K562 (cell line): ENCODE data around the gene EPM2A. TPM values are rescaled to one million over a fixed set of nuclear protein-coding genes. Genes with fewer than 3 reads are reported as not detected.
A peak's percentile ranks its signal among the peaks of the same experiment; 100 is the strongest.

Experiments
- BRCA1 ChIP-seq, 2 experiments: fragments of 450-650 bp in 1 of 2; sonication (generic) in 1 of 2; formaldehyde crosslinking in 1 of 2; IDR thresholded peaks; 2 replicates each; pipeline versions ENCODE4 v1.5.0 to v1.6.1; 2017 to 2020; ENCODE audit warnings: mild to moderate bottlenecking in 1 of 2, missing genetic modification reagents in 1 of 2
- BRF1 ChIP-seq: IDR thresholded peaks from 3 replicates; pipeline ENCODE4 v1.6.1; 2011; ENCODE audit warnings: borderline replicate concordance, mild to moderate bottlenecking; ENCODE audit not compliant: insufficient read length; ENCODE audit errors: extremely low read depth
- CBFA2T3 ChIP-seq: fragments of 450-650 bp; IDR thresholded peaks from 2 replicates; pipeline ENCODE4 v1.6.1; 2017
- CBX3 ChIP-seq, 2 experiments: IDR thresholded peaks; 1 replicate in 1 of 2; 2 replicates in 1 of 2; pipeline ENCODE4 v1.6.1; 2012; ENCODE audit warnings: inconsistent platforms in 2 of 2, low read length in 2 of 2, borderline replicate concordance in 1 of 2, control low read depth in 1 of 2
- ELF4 ChIP-seq: fragments of 450-650 bp; formaldehyde crosslinking; IDR thresholded peaks from 2 replicates; pipeline ENCODE4 v1.4.0; 2022; ENCODE audit warnings: missing genetic modification characterization
- EP300 ChIP-seq: IDR thresholded peaks from 2 replicates; pipeline ENCODE4 v1.6.1; 2012; ENCODE audit warnings: low read length, improper control_type of control experiment
- FOXJ3 ChIP-seq: sonication (generic); formaldehyde crosslinking; IDR thresholded peaks from 2 replicates; pipeline ENCODE4 v1.4.0; 2020; ENCODE audit warnings: mild to moderate bottlenecking, missing genetic modification reagents
- HLTF ChIP-seq: fragments of 450-650 bp; IDR thresholded peaks from 2 replicates; pipeline ENCODE4 v1.6.1; 2016
- HOXB6 ChIP-seq: fragments of 250-450 bp; sonication (Bioruptor Pico); IDR thresholded peaks from 2 replicates; pipeline ENCODE4 v1.5.1; 2022; ENCODE audit warnings: mild to moderate bottlenecking, borderline replicate concordance
- HSF4 ChIP-seq: fragments of 250-450 bp; sonication (Bioruptor Pico); IDR thresholded peaks from 2 replicates; pipeline ENCODE4 v2.1.2; 2022; ENCODE audit warnings: mild to moderate bottlenecking, moderate library complexity, borderline replicate concordance
- KAT8 ChIP-seq: fragments of 450-650 bp; IDR thresholded peaks from 2 replicates; pipeline ENCODE4 v1.6.1; 2016; ENCODE audit warnings: low read depth, mild to moderate bottlenecking
- MAFG ChIP-seq: fragments of 450-650 bp; conservative IDR thresholded peaks from 2 replicates; pipeline ENCODE4 v1.6.1; 2016; ENCODE audit warnings: missing genetic modification characterization, missing compliant biosample characterization
- MAFK ChIP-seq: IDR thresholded peaks from 2 replicates; pipeline ENCODE4 v1.6.1; 2011; ENCODE audit warnings: low read length, improper control_type of control experiment
- NCOA1 ChIP-seq: fragments of 450-650 bp; IDR thresholded peaks from 2 replicates; pipeline ENCODE4 v1.6.1; 2016; ENCODE audit warnings: low read depth
- NFIX ChIP-seq: fragments of 250-450 bp; sonication (Bioruptor Pico); IDR thresholded peaks from 2 replicates; pipeline ENCODE4 v1.4.0; 2020; ENCODE audit warnings: low read depth, mild to moderate bottlenecking, moderate library complexity
- NR2C2 ChIP-seq, 2 experiments: fragments of 200-800 bp in 1 of 2; sonication (Bioruptor generic) in 1 of 2; sonication (generic) in 1 of 2; formaldehyde crosslinking in 1 of 2; IDR thresholded peaks; 2 replicates each; pipeline versions ENCODE4 v1.6.1 to v1.8.0; 2016 to 2022; ENCODE audit warnings: mild to moderate bottlenecking in 1 of 2, missing compliant biosample characterization in 1 of 2, missing genetic modification characterization in 1 of 2, missing genetic modification reagents in 1 of 2
- SMARCA4 ChIP-seq: fragments of 450-650 bp; IDR thresholded peaks from 2 replicates; pipeline ENCODE4 v1.6.1; 2016
- SOX6 ChIP-seq: fragments of 450-650 bp; IDR thresholded peaks from 2 replicates; pipeline ENCODE4 v1.6.1; 2014; ENCODE audit warnings: mild to moderate bottlenecking
- SRSF7 ChIP-seq: fragments of 200-400 bp; formaldehyde crosslinking; optimal IDR thresholded peaks from 2 replicates; pipeline ENCODE3; 2017; ENCODE audit warnings: mild to moderate bottlenecking, low read depth, low read length
- STAT5B ChIP-seq: fragments of 250-450 bp; sonication (Bioruptor Pico); IDR thresholded peaks from 2 replicates; pipeline ENCODE4 v1.8.0; 2021; ENCODE audit warnings: mild to moderate bottlenecking, inconsistent platforms
- TARDBP ChIP-seq: fragments of 450-650 bp; IDR thresholded peaks from 2 replicates; pipeline ENCODE4 v1.6.1; 2016
- TBP ChIP-seq: optimal IDR thresholded peaks from 2 replicates; pipeline ENCODE3; 2011; ENCODE audit warnings: low read depth, low read length, improper control_type of control experiment
- ZBTB17 ChIP-seq: fragments of 450-650 bp; formaldehyde crosslinking; IDR thresholded peaks from 2 replicates; pipeline ENCODE4 v1.4.0; 2020; ENCODE audit warnings: mild to moderate bottlenecking
- ZBTB7A ChIP-seq: IDR thresholded peaks from 2 replicates; pipeline ENCODE4 v1.6.1; 2011; ENCODE audit warnings: low read depth, mild to moderate bottlenecking, low read length, moderate library complexity, borderline replicate concordance; ENCODE audit not compliant: control insufficient read depth
- ZEB2 ChIP-seq: fragments of 450-650 bp; IDR thresholded peaks from 2 replicates; pipeline ENCODE4 v1.6.1; 2016
- ZNF124 ChIP-seq: sonication (generic); formaldehyde crosslinking; IDR thresholded peaks from 2 replicates; pipeline ENCODE4 v1.8.1; 2022; ENCODE audit warnings: missing genetic modification reagents
- ZNF174 ChIP-seq: fragments of 250-450 bp; sonication (Bioruptor Pico); IDR thresholded peaks from 2 replicates; pipeline ENCODE4 v1.4.0; 2020; ENCODE audit warnings: mild to moderate bottlenecking
- ZNF23 ChIP-seq: fragments of 250-450 bp; sonication (Bioruptor Pico); IDR thresholded peaks from 2 replicates; pipeline ENCODE4 v1.4.0; 2020; ENCODE audit warnings: mild to moderate bottlenecking
- ZNF445 ChIP-seq: fragments of 250-450 bp; sonication (Bioruptor Pico); IDR thresholded peaks from 2 replicates; pipeline ENCODE4 v1.4.0; 2020; ENCODE audit warnings: low read depth, mild to moderate bottlenecking, moderate library complexity
- ZNF717 ChIP-seq: fragments of 250-450 bp; sonication (Bioruptor Pico); IDR thresholded peaks from 2 replicates; pipeline ENCODE4 v1.5.0; 2021
- polyA plus RNA-seq, 8 experiments: library from polyadenylated mRNA; depleted of rRNA in 4 of 8; stranded (reverse) in 5 of 8; unstranded in 3 of 8; fragments of >200 nt; fragmentation: Nextera tagmentation in 2 of 8; fragmentation: Illumina TruSeq in 1 of 8; extraction: Ambion mirVana in 2 of 8; extraction: Trizol in 1 of 8; gene quantifications; 2 replicates each; pipeline versions ENCODE4 v1.2.1 to v1.2.3, GENCODE V29; 2011 to 2014; ENCODE audit warnings: inconsistent platforms in 1 of 8, missing spikeins in 1 of 8
- total RNA-seq, 7 experiments: library from RNA; depleted of rRNA in 6 of 7; stranded (reverse); fragments of >200 nt in 6 of 7; fragmentation: Illumina TruSeq in 2 of 7; extraction: Trizol in 2 of 7; gene quantifications; 2 replicates each; pipeline versions ENCODE4 v1.2.1 to v1.2.3, GENCODE V29; 2011 to 2021; ENCODE audit warnings: low replicate concordance in 1 of 7
- TF ChIP-seq, protein P1 (sequence below): fragments of 250-450 bp; sonication (Bioruptor Pico); IDR thresholded peaks from 2 replicates; pipeline ENCODE4 v1.8.0; 2021; ENCODE audit warnings: moderate library complexity, mild to moderate bottlenecking, inconsistent platforms
- TF ChIP-seq, protein P2 (sequence below): fragments of 450-650 bp; conservative IDR thresholded peaks from 2 replicates; pipeline ENCODE4 v1.6.1; 2016; ENCODE audit warnings: missing genetic modification characterization, low read depth, mild to moderate bottlenecking, control low read depth, missing compliant biosample characterization
- TF ChIP-seq, protein P3 (sequence below): sonication (generic); formaldehyde crosslinking; IDR thresholded peaks from 2 replicates; pipeline ENCODE4 v1.8.0; 2022; ENCODE audit warnings: missing genetic modification reagents, mild to moderate bottlenecking, borderline replicate concordance

EPM2A gene
- total and polyA plus RNA-seq, 9 of the 15 experiments (the other 6 are each of a cell fraction or from before 2014, with no cell fraction given) = 0.35 to 5.3 (median 2.5) TPM

DNA sequence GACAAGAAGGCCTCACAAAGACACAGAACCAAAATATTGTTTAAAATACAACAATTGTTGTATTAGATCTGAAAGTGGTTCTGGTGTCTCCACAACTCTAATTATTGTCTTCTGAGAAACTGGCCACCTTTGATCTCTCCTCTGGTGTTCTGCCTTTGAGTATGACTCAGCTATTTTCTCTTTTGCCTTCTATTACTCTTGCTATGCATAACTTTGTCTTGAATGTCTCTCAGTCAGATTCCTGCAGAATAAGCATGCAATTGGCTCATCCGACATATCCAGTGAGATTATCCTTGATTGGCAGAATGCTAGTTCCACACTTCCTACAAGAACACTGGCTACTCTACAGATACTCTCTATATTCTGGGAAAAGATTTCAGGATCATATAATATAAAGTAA lies 14.3 kb upstream of the EPM2A start (continued):
- no peak for TF ChIP-seq ZNF23 (CRISPR knock-in tag)
- no peak for TF ChIP-seq HOXB6 (CRISPR knock-in tag)
- TF ChIP-seq SOX6 = peak; percentile 43; the same call in 1 of the 2 replicates
- TF ChIP-seq STAT5B (CRISPR knock-in tag) = no peak
- no peak for TF ChIP-seq ZBTB7A
- TF ChIP-seq CBFA2T3 = peak; percentile 37
- no peak for TF ChIP-seq SRSF7
- TF ChIP-seq ZNF717 = no peak
- TF ChIP-seq, protein P1, sequence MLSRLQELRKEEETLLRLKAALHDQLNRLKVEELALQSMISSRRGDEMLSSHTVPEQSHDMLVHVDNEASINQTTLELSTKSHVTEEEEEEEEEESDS (CRISPR knock-in tag) = no peak
- no peak for TF ChIP-seq KAT8
- TF ChIP-seq ZNF174 (CRISPR knock-in tag) = no peak
- peak; percentile 89 for TF ChIP-seq SMARCA4
- TF ChIP-seq BRCA1 (IDR thresholded peaks at IDR 0.05) = no peak
- no peak for TF ChIP-seq BRCA1 (CRISPR knock-in tag; IDR thresholded peaks at IDR 0.05)
- TF ChIP-seq FOXJ3 (CRISPR knock-in tag) = no peak
- TF ChIP-seq CBX3 (IDR thresholded peaks at IDR 0.05; ENCODE audit: borderline replicate concordance in 1 of 2, low read length in 2 of 2) = peak in 1 of 2 experiments; percentile 78; a peak in 1 of 3 replicates
- TF ChIP-seq MAFK = peak; percentile 98
- no peak for TF ChIP-seq HSF4 (CRISPR knock-in tag)
- TF ChIP-seq ZBTB17 (CRISPR knock-in tag) = no peak
- no peak for TF ChIP-seq HLTF
- TF ChIP-seq TBP = no peak
- no peak for TF ChIP-seq NCOA1
- TF ChIP-seq MAFG (tag) = peak; percentile 100
- TF ChIP-seq ZNF445 = no peak
- TF ChIP-seq NR2C2 (CRISPR knock-in tag; IDR thresholded peaks at IDR 0.05) = no peak
- TF ChIP-seq NR2C2 (tag; IDR thresholded peaks at IDR 0.05) = peak; percentile 70
- TF ChIP-seq, protein P2, sequence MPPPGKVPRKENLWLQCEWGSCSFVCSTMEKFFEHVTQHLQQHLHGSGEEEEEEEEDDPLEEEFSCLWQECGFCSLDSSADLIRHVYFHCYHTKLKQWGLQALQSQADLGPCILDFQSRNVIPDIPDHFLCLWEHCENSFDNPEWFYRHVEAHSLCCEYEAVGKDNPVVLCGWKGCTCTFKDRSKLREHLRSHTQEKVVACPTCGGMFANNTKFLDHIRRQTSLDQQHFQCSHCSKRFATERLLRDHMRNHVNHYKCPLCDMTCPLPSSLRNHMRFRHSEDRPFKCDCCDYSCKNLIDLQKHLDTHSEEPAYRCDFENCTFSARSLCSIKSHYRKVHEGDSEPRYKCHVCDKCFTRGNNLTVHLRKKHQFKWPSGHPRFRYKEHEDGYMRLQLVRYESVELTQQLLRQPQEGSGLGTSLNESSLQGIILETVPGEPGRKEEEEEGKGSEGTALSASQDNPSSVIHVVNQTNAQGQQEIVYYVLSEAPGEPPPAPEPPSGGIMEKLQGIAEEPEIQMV (tag) = no peak
- TF ChIP-seq ELF4 = no peak
- TF ChIP-seq, protein P3, sequence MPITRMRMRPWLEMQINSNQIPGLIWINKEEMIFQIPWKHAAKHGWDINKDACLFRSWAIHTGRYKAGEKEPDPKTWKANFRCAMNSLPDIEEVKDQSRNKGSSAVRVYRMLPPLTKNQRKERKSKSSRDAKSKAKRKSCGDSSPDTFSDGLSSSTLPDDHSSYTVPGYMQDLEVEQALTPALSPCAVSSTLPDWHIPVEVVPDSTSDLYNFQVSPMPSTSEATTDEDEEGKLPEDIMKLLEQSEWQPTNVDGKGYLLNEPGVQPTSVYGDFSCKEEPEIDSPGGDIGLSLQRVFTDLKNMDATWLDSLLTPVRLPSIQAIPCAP (CRISPR knock-in tag) = no peak
- no peak for TF ChIP-seq BRF1
- no peak for TF ChIP-seq ZNF124 (CRISPR knock-in tag)
- TF ChIP-seq TARDBP = no peak
- no peak for TF ChIP-seq NFIX
- peak; percentile 12; the same call in 1 of the 2 replicates for TF ChIP-seq ZEB2
- TF ChIP-seq EP300 = peak; percentile 67
